Kidney epithelial cell (primary cell): ENCODE measurements around the gene LTBP2. TPM values are rescaled to one million over a fixed set of nuclear protein-coding genes. Genes with fewer than 3 reads are reported as not detected.

Experiments
- DNase-seq: peaks from one replicate; pipeline ENCODE4 v3.0.0-alpha.2; 2010; ENCODE audit warnings: low read depth
- H3K27me3 ChIP-seq: 2 replicates; pipeline ENCODE4 v1.6.0; 2011; ENCODE audit warnings: low read length; ENCODE audit not compliant: control insufficient read depth, insufficient read depth
- H3K36me3 ChIP-seq: 2 replicates; pipeline ENCODE4 v1.5.1; 2011; ENCODE audit warnings: low read length; ENCODE audit not compliant: control insufficient read depth, insufficient read depth
- H3K4me3 ChIP-seq: 2 replicates; pipeline ENCODE4 v1.5.1; 2011; ENCODE audit warnings: low read depth, mild to moderate bottlenecking, control low read depth, low read length
- CTCF ChIP-seq: IDR thresholded peaks from 2 replicates; pipeline ENCODE4 v1.5.1; 2011; ENCODE audit warnings: mild to moderate bottlenecking, moderate library complexity, low read length, control low read depth, inconsistent platforms; ENCODE audit not compliant: insufficient read depth, poor library complexity, severe bottlenecking
- total RNA-seq: library from RNA; depleted of rRNA; stranded (reverse); fragments of >200 nt; gene quantifications from 2 replicates; pipeline ENCODE4 v1.2.3, GENCODE V29; 2015

Gene LTBP2
- total RNA-seq, 1 donor from 2014 or later, result 69.5 TPM

GRCh38 chr14:74615735-74616134, 3.7 kb upstream of the LTBP2 start:
- no peak overlapping the region for H3K4me3 ChIP-seq
- TF ChIP-seq CTCF, result no peak
- DNase-seq, result no peak
- no peaks in the 10 kb centered on the region for H3K27me3 ChIP-seq
- H3K36me3 ChIP-seq, result no peaks in the 10 kb centered on the region

- Histone ChIP-seq H3K27me3 (no peaks in the 10 kb centered on the region), H3K36me3 (no peaks in the 10 kb centered on the region), H3K4me3 (no peak overlapping the region)
- no peak for DNase-seq
- no peak for TF ChIP-seq CTCF
Measured at GRCh38 chr14:74614508-74615495, 2.8 kb upstream of the LTBP2 start.

DNA sequence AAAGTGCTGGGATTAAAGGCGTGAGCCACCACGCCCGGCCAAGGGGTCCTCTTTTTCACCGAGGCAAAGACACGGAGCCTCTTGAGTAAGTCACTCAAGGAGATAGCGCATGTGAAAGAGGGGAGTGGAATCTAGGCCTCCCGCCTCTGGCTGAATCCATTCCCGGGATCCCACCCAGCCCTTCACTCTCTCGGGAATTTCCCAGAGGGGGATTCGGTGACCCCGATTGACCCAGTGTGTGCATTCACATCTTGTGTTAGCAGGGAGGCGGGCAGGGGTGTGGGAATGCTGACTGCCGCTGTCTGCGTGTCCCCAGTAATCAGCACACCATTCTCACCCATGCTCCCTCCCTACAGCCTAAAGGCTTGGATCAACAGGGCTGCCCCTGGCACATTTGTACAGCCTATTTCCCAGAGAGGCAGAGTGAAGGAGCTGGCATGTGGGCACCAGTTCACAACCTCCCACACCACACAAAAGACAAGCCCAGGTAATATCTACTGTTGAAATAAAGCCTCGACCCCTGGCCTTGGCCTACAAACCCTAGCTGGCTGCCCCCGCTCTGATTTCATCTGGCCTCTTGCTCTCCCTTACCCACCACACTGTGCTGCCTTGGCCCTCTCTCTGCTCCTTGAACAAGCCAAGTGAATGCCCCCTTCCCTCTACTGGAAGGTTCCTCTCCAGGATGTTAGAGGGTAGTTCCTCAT, 1.3 kb upstream of the LTBP2 start:
- no peaks in the 10 kb centered on the region for H3K36me3 ChIP-seq
- H3K4me3 ChIP-seq, result peak overlapping the region; percentile 0
- DNase-seq, result no peak
- TF ChIP-seq CTCF, result no peak
- no peaks in the 10 kb centered on the region for H3K27me3 ChIP-seq

GRCh38 chr14:74612350-74613021, 449 bp upstream of the LTBP2 start:
- no peak for DNase-seq
- H3K4me3 ChIP-seq, result peak overlapping the region; percentile 60
- no peaks in the 10 kb centered on the region for H3K36me3 ChIP-seq
- H3K27me3 ChIP-seq, result no peaks in the 10 kb centered on the region
- TF ChIP-seq CTCF, result peak; percentile 38

GRCh38 chr14:74610866-74611649, 979 bp downstream of the LTBP2 start:
- TF ChIP-seq CTCF, result no peak
- H3K4me3 ChIP-seq, result peak overlapping the region; percentile 60
- no peaks in the 10 kb centered on the region for H3K27me3 ChIP-seq
- H3K36me3 ChIP-seq, result no peaks in the 10 kb centered on the region
- no peak for DNase-seq
